K562 (cell line): ENCODE measurements around the gene ATP13A1. TPM values are rescaled to one million over a fixed set of nuclear protein-coding genes. Genes with fewer than 3 reads are reported as not detected.
A peak's percentile ranks its signal among the peaks of the same experiment; 100 is the strongest.

Source experiments
- ARID1B ChIP-seq: fragments of 450-650 bp; IDR thresholded peaks from 2 replicates; pipeline ENCODE4 v1.6.1; 2016; ENCODE audit warnings: antibody characterized with exemption, mild to moderate bottlenecking, inconsistent platforms
- ATF3 ChIP-seq, 2 experiments: fragments of 450-650 bp in 1 of 2; sonication (generic) in 1 of 2; formaldehyde crosslinking in 1 of 2; IDR thresholded peaks in 1 of 2; conservative IDR thresholded peaks in 1 of 2; 2 replicates each; pipeline versions ENCODE4 v1.6.1 to v1.8.1; 2016 to 2023; ENCODE audit warnings: mild to moderate bottlenecking in 2 of 2, moderate library complexity in 2 of 2, inconsistent platforms in 1 of 2, missing genetic modification reagents in 1 of 2
- BCLAF1 ChIP-seq, 2 experiments: fragments of 450-650 bp in 1 of 2; IDR thresholded peaks; 2 replicates each; pipeline ENCODE4 v1.6.1; 2011 to 2017; ENCODE audit warnings: low read depth in 2 of 2, antibody characterized with exemption in 1 of 2, borderline replicate concordance in 1 of 2, low read length in 1 of 2, mild to moderate bottlenecking in 1 of 2, mixed read lengths in 1 of 2; ENCODE audit not compliant: control insufficient read depth in 1 of 2
- CGGBP1 ChIP-seq: fragments of 250-450 bp; sonication (Bioruptor Pico); IDR thresholded peaks from 2 replicates; pipeline ENCODE4 v1.9.0; 2021; ENCODE audit warnings: mild to moderate bottlenecking
- CREB5 ChIP-seq: fragments of 250-450 bp; sonication (Bioruptor Pico); IDR thresholded peaks from 2 replicates; pipeline ENCODE4 v1.5.0; 2020; ENCODE audit warnings: mild to moderate bottlenecking
- FIP1L1 ChIP-seq: fragments of 200-400 bp; formaldehyde crosslinking; IDR thresholded peaks from 2 replicates; pipeline ENCODE4 v1.6.1; 2018; ENCODE audit warnings: mild to moderate bottlenecking, low read depth, low read length; ENCODE audit not compliant: poor library complexity, severe bottlenecking
- GMEB1 ChIP-seq: fragments of 250-450 bp; sonication (Bioruptor Pico); IDR thresholded peaks from 2 replicates; pipeline ENCODE4 v1.4.0; 2020; ENCODE audit warnings: mild to moderate bottlenecking
- KLF16 ChIP-seq: IDR thresholded peaks from 2 replicates; pipeline ENCODE4 v1.6.1; 2016; ENCODE audit warnings: antibody characterized with exemption
- PHF20 ChIP-seq: fragments of 450-650 bp; IDR thresholded peaks from 2 replicates; pipeline ENCODE4 v1.6.1; 2018; ENCODE audit not compliant: partially characterized antibody
- SMARCA4 ChIP-seq: fragments of 450-650 bp; IDR thresholded peaks from 2 replicates; pipeline ENCODE4 v1.6.1; 2016
- TOE1 ChIP-seq, 2 experiments: fragments of 450-650 bp in 1 of 2; sonication (generic) in 1 of 2; formaldehyde crosslinking in 1 of 2; IDR thresholded peaks; 2 replicates each; pipeline versions ENCODE4 v1.7.1 to v1.8.0; 2016 to 2022; ENCODE audit warnings: borderline replicate concordance in 2 of 2, mild to moderate bottlenecking in 2 of 2, antibody characterized with exemption in 1 of 2, inconsistent platforms in 1 of 2, low read depth in 1 of 2, missing genetic modification reagents in 1 of 2, moderate library complexity in 1 of 2
- ZFX ChIP-seq: sonication (generic); formaldehyde crosslinking; IDR thresholded peaks from 2 replicates; pipeline ENCODE4 v1.8.0; 2022; ENCODE audit warnings: mild to moderate bottlenecking, missing genetic modification reagents, moderate library complexity
- ZNF511 ChIP-seq: sonication (generic); formaldehyde crosslinking; IDR thresholded peaks from 2 replicates; pipeline ENCODE4 v1.8.0; 2022; ENCODE audit warnings: mild to moderate bottlenecking, missing genetic modification reagents
- ZNF583 ChIP-seq: fragments of 250-450 bp; sonication (Bioruptor Pico); IDR thresholded peaks from 2 replicates; pipeline ENCODE4 v1.4.0; 2020
- ZNF830 ChIP-seq: fragments of 250-450 bp; sonication (Bioruptor Pico); IDR thresholded peaks from 2 replicates; pipeline ENCODE4 v1.5.0; 2021; ENCODE audit warnings: mild to moderate bottlenecking
- polyA plus RNA-seq, 8 experiments: library from polyadenylated mRNA; depleted of rRNA in 4 of 8; stranded (reverse) in 5 of 8; unstranded in 3 of 8; fragments of >200 nt; fragmentation: Nextera tagmentation in 2 of 8; fragmentation: Illumina TruSeq in 1 of 8; extraction: Ambion mirVana in 2 of 8; extraction: Trizol in 1 of 8; gene quantifications; 2 replicates each; pipeline versions ENCODE4 v1.2.1 to v1.2.3, GENCODE V29; 2011 to 2014; ENCODE audit warnings: inconsistent platforms in 1 of 8, missing spikeins in 1 of 8
- total RNA-seq, 7 experiments: library from RNA; depleted of rRNA in 6 of 7; stranded (reverse); fragments of >200 nt in 6 of 7; fragmentation: Illumina TruSeq in 2 of 7; extraction: Trizol in 2 of 7; gene quantifications; 2 replicates each; pipeline versions ENCODE4 v1.2.1 to v1.2.3, GENCODE V29; 2011 to 2021; ENCODE audit warnings: low replicate concordance in 1 of 7

ATP13A1 gene
- total and polyA plus RNA-seq, 9 of the 15 experiments (the other 6 are each of a cell fraction or from before 2014, with no cell fraction given) = 0.90 to 83.8 (median 23.1) TPM

GRCh38 chr19:19643158-19644053, 20.1 kb downstream of the ATP13A1 start, which contains the start of gene GMIP (continued):
- TF ChIP-seq CGGBP1 (CRISPR knock-in tag) = peak; percentile 68; the same call in 1 of the 2 replicates
- TF ChIP-seq CREB5 = 0 out of 2 replicates have a peak, but pooled peaks have one; percentile 46
- TF ChIP-seq ARID1B = peak; percentile 34; the same call in 1 of the 2 replicates
- peak; percentile 21; the same call in 1 of the 2 replicates for TF ChIP-seq GMEB1 (CRISPR knock-in tag)
- TF ChIP-seq PHF20 = peak; percentile 18
- TF ChIP-seq ZNF583 (CRISPR knock-in tag) = no peak
- TF ChIP-seq ZNF511 = 0 out of 2 replicates have a peak, but pooled peaks have one; percentile 16
- TF ChIP-seq ZNF830 (CRISPR knock-in tag) = no peak
- TF ChIP-seq TOE1 (IDR thresholded peaks at IDR 0.05; ENCODE audit: borderline replicate concordance) = peak; percentile 53; the same call in 1 of the 2 replicates
- TF ChIP-seq TOE1 (CRISPR knock-in tag; IDR thresholded peaks at IDR 0.05; ENCODE audit: borderline replicate concordance, low read depth) = no peak
- peak; percentile 56; the same call in 1 of the 2 replicates for TF ChIP-seq KLF16
- no peak for TF ChIP-seq ATF3 (IDR thresholded peaks at IDR 0.05)
- no peak for TF ChIP-seq ATF3 (CRISPR knock-in tag; conservative IDR thresholded peaks at IDR 0.05)
- TF ChIP-seq SMARCA4 = peak; percentile 32; the same call in 1 of the 2 replicates
- no peak for TF ChIP-seq BCLAF1 (IDR thresholded peaks at IDR 0.05; ENCODE audit: borderline replicate concordance in 1 of 2, control insufficient read depth in 1 of 2, low read depth in 2 of 2, low read length in 1 of 2)
- peak; percentile 67 for TF ChIP-seq ZFX (CRISPR knock-in tag)
- peak; percentile 43 for TF ChIP-seq FIP1L1
